ENCODE measurements around the gene PTPN13.

DNA sequence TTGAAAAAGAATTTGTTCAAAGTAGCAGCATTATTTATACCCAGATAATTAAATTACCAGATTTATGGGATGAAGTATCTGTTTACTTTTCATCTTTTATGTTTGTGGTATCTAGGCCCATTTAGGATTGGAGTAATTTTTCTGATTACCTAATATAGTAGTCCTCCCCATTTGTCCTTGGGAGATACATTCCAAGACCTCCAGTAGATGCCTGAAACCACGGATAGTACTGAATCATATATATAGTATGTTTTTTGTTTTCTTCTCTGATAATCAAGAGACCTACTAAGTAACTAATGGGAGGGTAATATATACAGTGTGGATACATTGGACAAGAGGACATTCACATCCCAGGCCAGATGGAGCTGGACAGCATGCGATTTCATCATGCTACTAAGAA lies 30.7 kb upstream of the PTPN13 start:
- TF ChIP-seq GATA2 (IDR thresholded peaks at IDR 0.05; ENCODE audit: low read depth, low read length) (no peak), GATA3 (IDR thresholded peaks at IDR 0.05; ENCODE audit: low read depth, low read length) (no peak)

Measured in SH-SY5Y (cell line).